GM12891 (cell line): ENCODE measurements around the gene PCDH19.

Source experiments
- DNase-seq: peaks from one replicate; pipeline ENCODE4 v3.0.0; 2011; ENCODE audit warnings: low spot score; ENCODE audit not compliant: insufficient read length
- FAIRE-seq: peaks from 2 replicates; lab custom pipeline; 2011; peaks lifted over from hg19 to GRCh38; lab: Jason Lieb, UNC
- PAX5 ChIP-seq: IDR thresholded peaks from 2 replicates; pipeline ENCODE4 v1.6.1; 2011; ENCODE audit warnings: low read length, moderate library complexity, mild to moderate bottlenecking; ENCODE audit not compliant: insufficient read depth, severe bottlenecking
- POLR2A ChIP-seq: IDR thresholded peaks from 2 replicates; pipeline ENCODE4 v1.6.1; 2011; ENCODE audit warnings: low read depth, low read length, control low read depth
- POLR2AphosphoS5 ChIP-seq: IDR thresholded peaks from 2 replicates; pipeline ENCODE4 v1.6.1; 2011; ENCODE audit warnings: low read depth, low read length, control low read depth
- POU2F2 ChIP-seq: IDR thresholded peaks from 2 replicates; pipeline ENCODE4 v1.6.1; 2011; ENCODE audit warnings: low read depth, mild to moderate bottlenecking, control low read depth, low read length, moderate library complexity
- SPI1 ChIP-seq: IDR thresholded peaks from 2 replicates; pipeline ENCODE4 v1.6.1; 2011; ENCODE audit warnings: low read depth, low read length, control low read depth
- TAF1 ChIP-seq: IDR thresholded peaks from 2 replicates; pipeline ENCODE4 v1.6.1; 2011; ENCODE audit warnings: low read depth, low read length, control low read depth

The PCDH19 gene

DNA sequence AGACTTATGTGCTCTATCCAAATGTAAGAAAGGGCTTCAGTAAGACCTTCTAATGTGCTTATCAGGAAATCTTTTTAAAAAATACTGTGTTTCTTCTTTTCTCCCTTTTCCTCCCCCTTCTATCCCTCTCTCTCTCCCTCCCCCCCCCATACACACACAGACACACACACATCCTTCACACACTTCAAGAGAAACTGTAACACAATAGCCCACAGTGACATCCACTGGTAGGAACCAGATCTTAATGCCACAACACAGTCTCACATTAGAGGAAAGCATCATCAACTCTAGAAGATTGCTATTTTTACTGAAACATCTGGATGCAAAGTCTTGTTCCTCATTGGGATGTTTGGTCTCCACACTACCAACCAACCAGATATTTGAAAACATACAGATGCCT, 4.6 kb downstream of the PCDH19 start:
- FAIRE-seq (no peak), DNase-seq (no peak)
- TF ChIP-seq POLR2A (no peak), PAX5 (no peak), POLR2AphosphoS5 (no peak)

DNA sequence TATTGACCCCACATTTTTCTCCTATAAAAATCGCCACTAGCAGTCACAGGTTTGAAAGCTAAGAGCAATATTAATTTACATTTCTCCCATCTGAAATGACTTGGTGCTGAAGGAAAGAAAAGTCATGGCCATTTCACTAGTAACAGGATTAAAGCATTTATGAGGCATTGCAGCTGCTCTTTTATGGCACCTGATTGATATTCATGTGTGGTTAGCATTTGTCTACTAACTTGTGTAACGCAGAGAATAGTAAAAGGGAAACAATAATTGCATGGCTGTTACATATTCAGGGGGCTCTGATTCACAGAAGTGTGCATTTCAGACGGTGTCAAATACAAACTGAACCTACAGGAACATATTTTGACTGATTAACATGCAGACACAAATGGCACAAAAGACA, 5.2 kb downstream of the PCDH19 start:
- FAIRE-seq = no peak

GRCh38 chrX:100395781-100396180, 14.3 kb downstream of the PCDH19 start:
- TF ChIP-seq PAX5 (no peak), SPI1 (no peak), TAF1 (no peak), POU2F2 (no peak), POLR2A (no peak), POLR2AphosphoS5 (no peak)
- FAIRE-seq (no peak), DNase-seq (no peak)

More for the DNA sequence above, 5.2 kb downstream of the PCDH19 start:
- TF ChIP-seq PAX5 = no peak
- no peak for TF ChIP-seq POLR2A
- no peak for TF ChIP-seq SPI1
- no peak for TF ChIP-seq POU2F2
- no peak for TF ChIP-seq POLR2AphosphoS5
- TF ChIP-seq TAF1 = no peak
- DNase-seq = no peak

GRCh38 chrX:100381619-100382018, 28.5 kb downstream of the PCDH19 start:
- no peak for FAIRE-seq
- no peak for DNase-seq
- TF ChIP-seq SPI1 (no peak), POLR2AphosphoS5 (no peak), TAF1 (no peak), PAX5 (no peak), POLR2A (no peak), POU2F2 (no peak)

DNA sequence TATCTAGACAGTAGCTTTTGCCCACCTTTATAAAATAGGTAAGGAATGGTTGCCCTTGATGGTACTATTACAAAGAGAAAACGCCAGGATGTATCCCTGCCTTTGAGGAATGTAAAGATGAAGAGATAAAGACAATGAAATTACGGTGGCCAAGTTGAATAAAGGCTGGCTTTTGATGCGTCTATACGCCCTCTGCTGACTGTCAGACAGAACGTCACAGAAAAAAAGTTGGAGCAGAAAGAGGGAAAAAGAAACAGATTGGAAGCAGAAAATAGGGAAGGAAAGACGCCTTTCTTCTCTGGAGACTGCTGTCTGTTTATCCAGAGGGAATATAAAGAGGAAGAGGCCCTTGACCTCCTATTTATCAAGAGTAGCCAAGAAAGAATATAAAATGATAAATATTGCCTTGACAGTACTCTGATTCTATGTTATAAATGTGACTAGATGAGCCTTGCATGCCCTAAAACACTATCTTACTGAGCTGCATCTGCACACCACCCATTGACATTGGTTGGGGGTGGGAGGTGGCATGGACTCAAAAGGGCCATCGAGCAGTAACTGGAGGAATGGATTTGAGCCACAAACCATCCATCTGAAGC, 30.6 kb downstream of the PCDH19 start:
- DNase-seq (no peak), FAIRE-seq (no peak)
- TF ChIP-seq TAF1 (no peak), SPI1 (no peak), POU2F2 (no peak), POLR2AphosphoS5 (no peak), POLR2A (no peak), PAX5 (no peak)

DNA sequence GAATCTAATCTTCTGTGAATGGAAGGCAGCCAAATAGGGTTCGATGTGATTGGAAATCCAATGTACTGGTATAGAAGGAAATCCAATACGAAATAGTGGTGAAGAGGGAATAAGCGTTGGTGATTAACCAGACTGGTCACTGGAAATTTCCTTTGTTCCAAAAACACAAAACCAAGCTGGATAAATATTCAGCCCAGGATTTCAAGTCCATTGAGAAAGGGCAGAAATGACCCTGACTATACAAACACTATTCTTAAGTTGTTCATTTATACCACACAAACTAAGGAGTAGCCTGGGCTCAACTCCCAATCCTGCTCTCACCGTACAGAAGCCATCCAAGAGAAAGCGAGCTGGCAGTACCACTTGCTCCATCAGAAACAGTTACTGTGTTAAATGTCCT, 32.2 kb downstream of the PCDH19 start:
- no peak for FAIRE-seq
- no peak for TF ChIP-seq POU2F2
- TF ChIP-seq POLR2AphosphoS5 = no peak
- TF ChIP-seq POLR2A = no peak
- no peak for TF ChIP-seq TAF1
- TF ChIP-seq PAX5 = no peak
- no peak for DNase-seq

- DNase-seq = no peak
- no peak for FAIRE-seq
- TF ChIP-seq SPI1 = no peak
- TF ChIP-seq POU2F2 = no peak
- no peak for TF ChIP-seq POLR2AphosphoS5
- TF ChIP-seq POLR2A = no peak
- no peak for TF ChIP-seq TAF1
- TF ChIP-seq PAX5 = no peak
Measured at GRCh38 chrX:100376576-100376975, 33.5 kb downstream of the PCDH19 start.

DNA sequence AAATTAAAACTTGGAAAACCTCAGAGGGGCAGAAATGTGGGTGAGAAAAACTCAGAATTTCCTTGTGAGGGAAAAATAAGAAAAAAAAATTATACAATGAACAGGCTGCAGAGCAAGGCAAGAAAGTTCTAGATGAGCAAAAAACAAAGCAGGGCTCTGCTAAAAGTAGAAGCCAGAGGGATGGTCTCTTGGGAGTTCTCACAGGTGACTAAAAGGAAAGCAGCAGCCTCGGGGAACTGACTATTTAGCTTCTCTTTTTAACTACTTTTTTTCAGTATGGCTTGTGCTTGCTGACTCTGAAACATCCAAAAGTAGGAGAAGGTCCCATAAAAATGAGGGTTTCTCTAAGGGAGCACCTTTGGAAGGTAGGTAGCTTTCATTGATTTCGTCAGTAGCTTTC, 36.4 kb downstream of the PCDH19 start:
- FAIRE-seq = no peak
- DNase-seq = no peak
- TF ChIP-seq POLR2A (no peak), PAX5 (no peak), SPI1 (no peak), POLR2AphosphoS5 (no peak), POU2F2 (no peak), TAF1 (no peak)

GRCh38 chrX:100368167-100368566, 41.9 kb downstream of the PCDH19 start:
- FAIRE-seq (no peak), DNase-seq (no peak)
- no peak for TF ChIP-seq POLR2AphosphoS5

- TF ChIP-seq TAF1 = no peak
- no peak for TF ChIP-seq POLR2AphosphoS5
- no peak for TF ChIP-seq SPI1
- no peak for TF ChIP-seq POU2F2
- no peak for TF ChIP-seq POLR2A
- TF ChIP-seq PAX5 = no peak
- FAIRE-seq = no peak
- no peak for DNase-seq
Measured at GRCh38 chrX:100363896-100364295, 46.2 kb downstream of the PCDH19 start.

GRCh38 chrX:100358766-100359165, 51.3 kb downstream of the PCDH19 start:
- FAIRE-seq (no peak), DNase-seq (no peak)
- TF ChIP-seq POLR2A = no peak
- no peak for TF ChIP-seq TAF1
- no peak for TF ChIP-seq SPI1
- TF ChIP-seq POLR2AphosphoS5 = no peak
- no peak for TF ChIP-seq PAX5
- no peak for TF ChIP-seq POU2F2
